ENCODE results near the gene XAGE3.
"Not testable (repeated sequence)": the region's sequence is repeated elsewhere in the genome, so short reads cannot be mapped to it uniquely, and the experiment has no call there.

DNA sequence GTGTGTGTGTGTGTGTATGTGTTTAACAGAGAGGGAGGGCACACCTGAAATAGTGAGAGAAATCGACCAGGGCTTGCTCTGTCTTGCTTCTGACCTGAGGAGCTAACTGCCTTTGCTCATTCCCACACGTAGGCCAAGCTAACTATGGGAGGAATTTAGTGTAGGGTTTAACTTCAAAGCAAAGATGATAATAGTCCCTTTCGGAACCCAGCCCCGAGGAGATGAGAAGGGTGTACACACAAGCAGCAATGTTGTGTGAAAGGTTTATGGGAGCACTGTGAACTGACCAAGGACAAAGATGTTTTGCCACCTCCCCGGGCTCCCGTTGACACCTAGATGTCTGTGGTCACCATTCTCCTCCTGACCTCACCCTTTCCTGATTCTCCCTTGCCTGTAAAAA lies 8.5 kb upstream of the XAGE3 start:
- TF ChIP-seq, protein P1, sequence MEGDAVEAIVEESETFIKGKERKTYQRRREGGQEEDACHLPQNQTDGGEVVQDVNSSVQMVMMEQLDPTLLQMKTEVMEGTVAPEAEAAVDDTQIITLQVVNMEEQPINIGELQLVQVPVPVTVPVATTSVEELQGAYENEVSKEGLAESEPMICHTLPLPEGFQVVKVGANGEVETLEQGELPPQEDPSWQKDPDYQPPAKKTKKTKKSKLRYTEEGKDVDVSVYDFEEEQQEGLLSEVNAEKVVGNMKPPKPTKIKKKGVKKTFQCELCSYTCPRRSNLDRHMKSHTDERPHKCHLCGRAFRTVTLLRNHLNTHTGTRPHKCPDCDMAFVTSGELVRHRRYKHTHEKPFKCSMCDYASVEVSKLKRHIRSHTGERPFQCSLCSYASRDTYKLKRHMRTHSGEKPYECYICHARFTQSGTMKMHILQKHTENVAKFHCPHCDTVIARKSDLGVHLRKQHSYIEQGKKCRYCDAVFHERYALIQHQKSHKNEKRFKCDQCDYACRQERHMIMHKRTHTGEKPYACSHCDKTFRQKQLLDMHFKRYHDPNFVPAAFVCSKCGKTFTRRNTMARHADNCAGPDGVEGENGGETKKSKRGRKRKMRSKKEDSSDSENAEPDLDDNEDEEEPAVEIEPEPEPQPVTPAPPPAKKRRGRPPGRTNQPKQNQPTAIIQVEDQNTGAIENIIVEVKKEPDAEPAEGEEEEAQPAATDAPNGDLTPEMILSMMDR (IDR thresholded peaks at IDR 0.05; ENCODE audit: insufficient read depth, low read length, poor library complexity, severe bottlenecking), result not testable (repeated sequence)
- TF ChIP-seq EZH2phosphoT487 (conservative IDR thresholded peaks at IDR 0.05; ENCODE audit: low read length), result not testable (repeated sequence)

Data from SU-DHL-6 (cell line).